H9 (cell line): ENCODE results near the gene NUDT14. TPM values are rescaled to one million over a fixed set of nuclear protein-coding genes. Genes with fewer than 3 reads are reported as not detected.

Source experiments
- DNase-seq: peaks from one replicate; pipeline ENCODE4 v3.0.0-alpha.2; 2017
- H2AFZ ChIP-seq: one replicate; pipeline ENCODE4 v1.6.1; 2013; ENCODE audit warnings: mild to moderate bottlenecking, low read length, control low read depth, moderate library complexity
- H2AK5ac ChIP-seq: 2 replicates; pipeline ENCODE4 v1.6.1; 2013; ENCODE audit warnings: low read length, control low read depth, mixed read lengths; ENCODE audit not compliant: insufficient read length
- H2BK120ac ChIP-seq: one replicate; pipeline ENCODE4 v1.6.1; 2013; ENCODE audit warnings: low read depth, mild to moderate bottlenecking, low read length, control low read depth, inconsistent platforms; ENCODE audit not compliant: poor library complexity, severe bottlenecking
- H2BK12ac ChIP-seq: 2 replicates; pipeline ENCODE4 v1.6.1; 2013; ENCODE audit warnings: low read length, control low read depth, mixed read lengths, low read depth; ENCODE audit not compliant: insufficient read length
- H2BK15ac ChIP-seq: 2 replicates; pipeline ENCODE4 v1.6.1; 2013; ENCODE audit warnings: low read depth, low read length, control low read depth
- H2BK20ac ChIP-seq: one replicate; pipeline ENCODE4 v1.6.1; 2013; ENCODE audit warnings: low read depth, mild to moderate bottlenecking, low read length, control low read depth, inconsistent platforms; ENCODE audit not compliant: poor library complexity, severe bottlenecking
- H2BK5ac ChIP-seq: 2 replicates; pipeline ENCODE4 v1.6.1; 2013; ENCODE audit warnings: low read length, control low read depth, mixed read lengths; ENCODE audit not compliant: insufficient read length
- H3K14ac ChIP-seq: 2 replicates; pipeline ENCODE4 v1.6.1; 2013; ENCODE audit warnings: low read length, control low read depth; ENCODE audit not compliant: insufficient read depth
- H3K18ac ChIP-seq: 2 replicates; pipeline ENCODE4 v1.6.1; 2013; ENCODE audit warnings: low read depth, mild to moderate bottlenecking, mixed read lengths, low read length, control low read depth; ENCODE audit not compliant: insufficient read length
- H3K23ac ChIP-seq: 2 replicates; pipeline ENCODE4 v1.6.1; 2013; ENCODE audit warnings: low read length, control low read depth, mixed read lengths, low read depth; ENCODE audit not compliant: insufficient read length
- H3K23me2 ChIP-seq: 2 replicates; pipeline ENCODE4 v1.6.1; 2013; ENCODE audit warnings: low read depth, mild to moderate bottlenecking, mixed read lengths, low read length, control low read depth; ENCODE audit not compliant: insufficient read length, poor library complexity, severe bottlenecking
- H3K27ac ChIP-seq: 2 replicates; pipeline ENCODE4 v1.5.1; 2013; ENCODE audit warnings: low read length, control low read depth, mixed read lengths, low read depth; ENCODE audit not compliant: insufficient read length
- H3K27me3 ChIP-seq: 2 replicates; pipeline ENCODE4 v1.6.1; 2013; ENCODE audit warnings: low read length, control low read depth, inconsistent platforms; ENCODE audit not compliant: insufficient read depth
- H3K4ac ChIP-seq: 2 replicates; pipeline ENCODE4 v1.6.1; 2013; ENCODE audit warnings: low read depth, mild to moderate bottlenecking, control low read depth, inconsistent platforms, low read length, moderate library complexity
- H3K4me1 ChIP-seq: 2 replicates; pipeline ENCODE4 v1.6.1; 2013; ENCODE audit warnings: low read length, control low read depth, inconsistent platforms; ENCODE audit not compliant: insufficient read depth
- H3K4me2 ChIP-seq: 2 replicates; pipeline ENCODE4 v1.6.1; 2013; ENCODE audit warnings: low read length, control low read depth, mixed read lengths; ENCODE audit not compliant: insufficient read length, insufficient read depth
- H3K56ac ChIP-seq: 2 replicates; pipeline ENCODE4 v1.6.1; 2013; ENCODE audit warnings: low read depth, mild to moderate bottlenecking, mixed read lengths, low read length, control low read depth; ENCODE audit not compliant: insufficient read length
- H3K79me1 ChIP-seq: 2 replicates; pipeline ENCODE4 v1.6.1; 2013; ENCODE audit warnings: low read depth, mild to moderate bottlenecking, moderate library complexity, low read length, control low read depth, inconsistent platforms; ENCODE audit not compliant: insufficient read depth, poor library complexity, severe bottlenecking
- H3K79me2 ChIP-seq: 2 replicates; pipeline ENCODE4 v1.6.1; 2013; ENCODE audit warnings: low read length, control low read depth, inconsistent platforms; ENCODE audit not compliant: insufficient read depth
- H3K9ac ChIP-seq: 2 replicates; pipeline ENCODE4 v1.6.1; 2013; ENCODE audit warnings: low read length, control low read depth, mixed read lengths; ENCODE audit not compliant: insufficient read length; ENCODE audit errors: extremely low read depth
- H3K9me3 ChIP-seq: one replicate; pipeline ENCODE4 v1.6.1; 2013; ENCODE audit warnings: low read depth, low read length, inconsistent platforms; ENCODE audit not compliant: control insufficient read depth
- H3T11ph ChIP-seq: one replicate; pipeline ENCODE4 v1.6.1; 2013; ENCODE audit warnings: mild to moderate bottlenecking, low read length, control low read depth, inconsistent platforms
- H4K20me1 ChIP-seq: one replicate; pipeline ENCODE4 v1.6.1; 2013; ENCODE audit not compliant: control insufficient read depth, insufficient read length, insufficient read depth
- H4K5ac ChIP-seq: 2 replicates; pipeline ENCODE4 v1.6.1; 2013; ENCODE audit warnings: low read depth, mild to moderate bottlenecking, mixed read lengths, low read length, control low read depth; ENCODE audit not compliant: insufficient read length
- H4K8ac ChIP-seq: replicated peaks from 2 replicates; pipeline ENCODE4 v1.6.1; 2013; ENCODE audit warnings: low read length, control low read depth, mixed read lengths, low read depth; ENCODE audit not compliant: insufficient read length
- H4K91ac ChIP-seq: 2 replicates; pipeline ENCODE4 v1.6.1; 2013; ENCODE audit warnings: low read depth, mild to moderate bottlenecking, moderate library complexity, mixed read lengths, low read length, control low read depth; ENCODE audit not compliant: insufficient read length
- H3K27ac Mint-ChIP-seq, 3 experiments: 2 replicates in 2 of 3; 3 replicates in 1 of 3; pipeline ENCODE4 v1.8.0; 2020 to 2021; ENCODE audit warnings: mixed read lengths in 3 of 3, mild to moderate bottlenecking in 1 of 3, moderate library complexity in 1 of 3
- H3K27me3 Mint-ChIP-seq: 2 replicates; pipeline ENCODE4 v1.8.0; 2021; ENCODE audit warnings: low read depth, mild to moderate bottlenecking, moderate library complexity, mixed read lengths
- H3K36me3 Mint-ChIP-seq, 3 experiments: 2 replicates in 2 of 3; 3 replicates in 1 of 3; pipeline ENCODE4 v1.8.0; 2020 to 2021; ENCODE audit warnings: low read depth in 3 of 3, mixed read lengths in 3 of 3; ENCODE audit not compliant: insufficient read depth in 1 of 3
- H3K4me1 Mint-ChIP-seq, 2 experiments: 2 replicates each; pipeline ENCODE4 v1.8.0; 2020; ENCODE audit warnings: mixed read lengths in 2 of 2
- H3K4me3 Mint-ChIP-seq, 2 experiments: 2 replicates in 1 of 2; 3 replicates in 1 of 2; pipeline ENCODE4 v1.8.0; 2020 to 2021; ENCODE audit warnings: mild to moderate bottlenecking in 2 of 2, mixed read lengths in 2 of 2, moderate library complexity in 1 of 2
- H3K9me3 Mint-ChIP-seq, 2 experiments: 2 replicates in 1 of 2; 3 replicates in 1 of 2; pipeline ENCODE4 v1.8.0; 2020; ENCODE audit warnings: mild to moderate bottlenecking in 2 of 2, mixed read lengths in 2 of 2, moderate library complexity in 1 of 2
- CTCF ChIP-seq: fragments of 200-600 bp; sonication (generic); conservative IDR thresholded peaks from 3 replicates; pipeline ENCODE4 v1.8.0; 2021; ENCODE audit warnings: antibody characterized with exemption, mild to moderate bottlenecking
- WGBS: extraction: QIAGEN DNeasy Blood & Tissue Kit; methylation state at CpG from one replicate; pipeline ENCODE4 v1.1.7; 2013; ENCODE audit warnings: missing lambda C conversion rate, low lambda C conversion rate, mixed read lengths; ENCODE audit not compliant: insufficient read length; ENCODE audit errors: extremely low coverage; 5-methylcytosine and 5-hydroxymethylcytosine counted together
- total RNA-seq: library from RNA; stranded (reverse); gene quantifications from 2 replicates; pipeline ENCODE4 v1.2.1, GENCODE V29; 2021

Gene NUDT14
- total RNA-seq, 1 experiment from 2014 or later = 41.1 TPM

GRCh38 chr14:105172476-105172875, 8.6 kb downstream of the NUDT14 start:
- Histone ChIP-seq H2AK5ac (no peak overlapping the region), H2BK120ac (no peak overlapping the region), H2BK5ac (no peak overlapping the region), H3K79me1 (no peaks in the 10 kb centered on the region), H3K79me2 (no peaks in the 10 kb centered on the region), H3K4me1 (no peaks in the 10 kb centered on the region), H3K23me2 (peaks cover 3% of the 10 kb centered on the region), H2BK12ac (no peak overlapping the region), H3K27ac (no peak overlapping the region), H3T11ph (no peak overlapping the region), H4K91ac (no peak overlapping the region), H3K9me3 (no peaks in the 10 kb centered on the region), H3K4me2 (no peak overlapping the region), H3K14ac (no peak overlapping the region), H4K8ac (no peak overlapping the region), H2BK20ac (no peak overlapping the region), H3K18ac (no peak overlapping the region), H3K9ac (no peak overlapping the region), H3K56ac (no peak overlapping the region), H2BK15ac (no peak overlapping the region), H4K20me1 (no peaks in the 10 kb centered on the region), H2AFZ (no peak overlapping the region), H4K5ac (no peak overlapping the region), H3K27me3 (no peaks in the 10 kb centered on the region; the same call in 1 of the 2 replicates), H3K4ac (no peak overlapping the region), H3K23ac (no peak overlapping the region)
- Mint-ChIP-seq H3K27ac (no peak overlapping the region), H3K4me1 (peaks cover 10 to 14% of the 10 kb centered on the region in 2 experiments), H3K4me3 (no peak overlapping the region), H3K9me3 (no peaks in the 10 kb centered on the region), H3K27me3 (peaks cover 16% of the 10 kb centered on the region), H3K36me3 (no peaks in the 10 kb centered on the region)
- no CpG with 5 or more reads among the region's 7 CpGs for WGBS
- no peak for DNase-seq
- no peak for TF ChIP-seq CTCF
